CD4-positive, alpha-beta T cell treated with Interleukin-17A for 4 hours (primary cell): ENCODE measurements around the gene NFATC2.
A peak's percentile ranks its signal among the peaks of the same experiment; 100 is the strongest.

Source experiments
- DNase-seq: peaks from one replicate; pipeline ENCODE4 v3.0.0-alpha.2; 2020; ENCODE audit warnings: mixed read lengths

NFATC2 gene

DNA sequence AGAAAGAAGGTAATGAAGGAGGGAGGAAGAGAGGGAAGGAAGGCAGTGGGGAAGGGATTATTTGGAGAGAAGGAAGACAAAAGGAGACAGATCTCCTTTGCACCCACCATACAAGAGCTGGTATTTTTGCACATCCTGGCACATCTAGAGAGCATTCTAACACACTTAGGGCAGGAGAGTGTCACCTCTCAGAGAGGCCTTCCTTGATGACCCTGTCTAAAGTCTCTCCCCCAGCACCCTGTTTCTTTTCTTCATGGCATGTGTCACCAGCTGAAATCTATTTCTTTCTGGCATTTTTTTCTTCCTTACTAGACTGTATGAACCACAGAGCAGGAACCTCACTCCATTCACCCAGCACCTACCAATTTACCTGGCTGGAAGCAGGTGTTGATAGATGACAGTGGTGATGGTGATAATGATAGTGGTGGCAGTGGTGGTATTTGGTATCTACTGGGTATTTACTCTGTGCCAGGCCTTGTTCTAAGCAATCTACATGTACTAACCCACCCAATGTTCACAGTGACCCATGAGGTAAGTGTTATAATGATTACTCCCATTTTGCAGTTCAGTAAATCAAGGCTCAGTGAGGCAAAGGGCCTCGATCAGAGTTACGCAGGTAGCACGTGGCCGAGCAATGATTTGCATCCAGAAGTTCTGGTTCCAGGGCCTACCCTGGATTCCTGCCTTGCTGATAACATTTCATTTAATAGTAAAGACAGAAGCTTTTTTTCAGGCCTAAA, 131.8 kb downstream of the NFATC2 start:
- no peak for DNase-seq

DNA sequence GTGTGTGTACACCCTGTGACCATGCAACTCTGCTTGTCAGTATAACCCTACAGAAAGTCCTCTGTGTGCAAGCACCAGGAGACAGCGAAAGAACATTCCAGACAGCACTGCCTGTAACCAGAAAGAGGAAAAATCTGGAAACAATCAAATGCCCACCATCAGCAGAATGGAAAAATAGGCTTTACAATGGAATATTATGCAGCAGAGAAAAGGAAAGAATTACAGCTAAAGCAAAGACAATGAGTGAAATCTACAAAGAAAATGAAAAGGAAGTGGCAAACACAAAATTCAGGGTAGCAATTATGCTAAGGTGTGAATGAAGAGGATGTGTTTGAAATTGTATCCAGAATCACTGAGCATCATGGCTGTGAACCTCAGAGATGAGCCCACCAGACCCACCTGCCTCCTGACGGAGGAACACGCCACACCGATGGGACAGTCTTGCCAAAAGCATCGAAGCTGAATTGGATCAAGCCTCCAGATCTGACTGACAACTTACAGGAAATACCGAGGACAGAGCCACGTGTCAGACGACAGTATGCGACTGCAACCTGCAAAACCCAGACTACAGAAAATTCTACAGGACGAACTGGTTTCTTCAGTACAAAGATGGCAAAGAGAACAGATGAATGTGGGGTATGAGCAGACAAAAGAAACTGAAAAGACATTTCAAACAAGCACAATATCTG, 133.2 kb downstream of the NFATC2 start:
- no peak for DNase-seq

DNA sequence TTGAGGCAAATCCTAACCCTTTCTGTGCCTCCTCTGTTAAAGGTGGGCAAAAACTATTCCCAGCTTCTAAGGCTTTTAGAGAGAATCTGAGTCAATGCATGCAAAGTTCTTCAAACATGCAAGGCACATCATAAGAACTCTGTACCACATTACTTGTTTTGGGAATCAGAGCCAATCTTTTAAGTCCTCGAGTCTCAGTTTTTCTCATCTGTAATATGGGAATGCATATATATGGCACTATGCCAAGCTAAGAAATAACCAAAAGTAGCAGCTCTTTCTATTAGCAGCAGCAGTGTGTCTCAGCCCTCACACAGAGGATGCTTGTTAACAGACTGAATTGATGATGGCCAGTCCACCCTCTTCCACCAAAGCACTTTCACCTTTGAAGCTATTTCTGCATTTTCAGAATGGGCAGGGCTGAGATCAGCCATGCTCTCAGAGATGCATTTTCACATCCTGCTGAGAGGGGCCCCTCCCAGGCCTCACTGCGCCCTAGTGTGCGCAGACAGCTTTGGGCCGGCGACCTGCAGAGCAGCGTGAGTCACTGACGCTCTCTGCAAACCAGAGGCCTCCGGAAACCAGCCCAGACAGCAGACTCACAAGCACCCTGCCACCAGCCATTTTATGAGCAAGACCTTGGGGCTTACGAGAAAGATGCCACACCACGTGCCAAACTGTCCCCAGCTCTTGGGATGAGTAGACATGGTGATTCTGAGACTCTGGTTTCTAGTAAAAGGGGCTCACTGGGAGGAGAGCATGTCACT, 138.0 kb downstream of the NFATC2 start:
- DNase-seq, result peak; percentile 86

DNA sequence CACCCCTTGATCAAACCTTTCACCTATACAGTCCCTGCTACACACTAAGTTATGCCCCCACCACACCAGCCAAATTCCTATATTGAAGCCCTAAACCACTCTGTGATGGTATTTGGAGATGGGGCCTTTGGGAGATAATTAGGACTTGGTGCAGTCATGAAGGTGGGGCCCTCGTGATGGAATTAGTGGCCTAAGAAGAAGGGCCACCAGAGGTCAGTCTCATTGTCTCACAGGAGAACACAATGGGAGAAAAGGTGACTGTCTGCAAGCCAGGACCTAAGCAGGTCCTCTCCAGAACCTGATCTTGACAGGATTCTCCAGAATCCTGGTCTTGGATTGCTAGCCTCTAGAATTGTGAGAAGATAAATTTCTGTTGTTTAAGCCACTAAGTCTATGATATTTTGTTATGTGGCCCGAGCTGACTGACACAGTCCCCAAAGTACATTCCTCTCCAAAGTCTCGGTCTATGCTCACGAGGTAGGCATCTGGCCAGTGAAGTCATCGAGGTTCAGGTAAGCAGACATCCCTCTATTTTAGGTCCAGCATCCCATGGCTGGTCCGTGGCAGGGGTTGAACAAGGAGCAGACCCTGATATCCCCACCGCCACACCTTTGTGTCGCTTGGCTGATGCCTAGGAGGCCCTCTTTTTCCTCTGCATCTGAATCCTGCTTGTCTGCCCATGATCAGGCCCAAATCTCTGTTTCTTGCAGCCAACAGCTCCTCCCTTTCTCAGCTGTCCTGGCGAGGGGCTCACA, 138.9 kb downstream of the NFATC2 start:
- no peak for DNase-seq

DNA sequence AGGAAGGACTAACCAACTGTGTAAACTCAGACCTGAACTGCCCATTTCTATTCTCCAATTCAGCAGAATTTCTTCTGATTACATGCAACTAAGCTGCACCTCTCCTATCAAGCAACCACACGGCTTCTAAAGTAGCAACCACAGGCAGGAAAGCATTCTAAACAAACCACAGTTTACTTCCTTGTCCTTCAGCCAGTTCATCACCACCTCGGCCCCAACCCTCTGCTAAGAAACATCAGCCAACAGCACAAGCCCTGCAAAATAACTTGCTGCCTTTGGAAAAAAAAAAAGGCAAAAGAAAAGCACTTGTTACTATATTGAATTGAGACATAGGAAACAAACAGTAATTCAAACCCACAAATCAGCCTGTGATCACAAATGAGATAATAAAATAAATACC, 140.3 kb downstream of the NFATC2 start:
- DNase-seq, result peak; percentile 70

DNA sequence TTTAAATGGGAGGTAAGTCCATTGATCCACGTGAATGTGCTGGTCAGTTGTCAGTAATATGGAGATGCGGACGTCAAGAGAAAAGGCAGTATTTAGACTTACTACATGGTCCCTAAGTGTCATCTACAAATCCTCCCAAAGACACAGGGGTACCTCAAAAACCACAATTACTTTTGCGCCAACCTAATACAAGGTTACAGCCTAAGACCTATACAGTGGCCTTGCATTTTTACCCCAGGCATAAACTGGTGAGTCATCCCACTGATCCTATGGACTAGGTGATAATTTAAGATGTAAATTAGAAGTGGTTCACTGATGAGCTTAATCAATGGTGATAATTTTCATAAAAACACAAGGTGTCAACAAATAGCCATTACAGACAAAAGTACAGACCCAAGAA, 141.0 kb downstream of the NFATC2 start:
- no peak for DNase-seq

DNA sequence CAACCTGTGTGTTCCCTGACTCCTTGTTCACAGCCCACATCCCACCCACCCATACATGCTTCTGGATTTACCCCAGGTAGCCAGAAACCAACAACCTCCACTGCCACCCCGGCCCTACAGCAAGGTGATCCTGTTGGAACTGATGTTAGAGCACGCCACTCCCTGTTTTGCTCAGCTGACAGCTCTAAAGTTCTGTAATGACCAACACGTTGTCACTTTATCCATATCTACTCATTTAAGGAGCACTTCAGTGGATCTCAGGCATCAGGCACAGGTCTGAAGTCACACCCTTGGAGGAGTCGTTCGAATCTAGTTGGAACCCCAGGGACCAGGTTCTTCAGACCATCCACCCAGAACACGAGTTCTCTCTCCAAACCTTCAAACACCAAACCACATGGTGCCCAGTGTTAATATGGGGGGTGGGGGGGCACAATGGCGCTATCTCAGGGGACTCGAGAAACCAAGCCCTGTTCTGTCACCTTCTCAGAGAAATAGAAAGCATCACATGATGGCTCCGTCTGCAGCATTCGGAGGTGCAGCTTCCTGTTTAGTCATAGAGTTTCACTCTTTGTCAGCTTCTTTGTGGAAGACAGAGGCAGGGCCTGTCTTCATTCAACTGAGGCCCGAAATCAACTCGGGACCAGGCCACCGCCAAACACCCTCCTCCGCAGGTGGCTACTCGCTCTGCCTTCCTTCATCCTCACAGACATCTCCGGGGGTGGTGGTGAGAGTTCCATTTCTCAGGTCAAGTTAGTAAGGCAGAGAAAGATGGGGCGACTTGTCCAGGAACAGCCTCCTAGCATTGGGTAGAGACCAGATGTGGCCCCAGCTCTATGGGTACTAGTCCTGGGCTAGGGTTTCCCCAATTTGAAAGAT, 142.2 kb downstream of the NFATC2 start:
- peak; percentile 75 for DNase-seq

DNA sequence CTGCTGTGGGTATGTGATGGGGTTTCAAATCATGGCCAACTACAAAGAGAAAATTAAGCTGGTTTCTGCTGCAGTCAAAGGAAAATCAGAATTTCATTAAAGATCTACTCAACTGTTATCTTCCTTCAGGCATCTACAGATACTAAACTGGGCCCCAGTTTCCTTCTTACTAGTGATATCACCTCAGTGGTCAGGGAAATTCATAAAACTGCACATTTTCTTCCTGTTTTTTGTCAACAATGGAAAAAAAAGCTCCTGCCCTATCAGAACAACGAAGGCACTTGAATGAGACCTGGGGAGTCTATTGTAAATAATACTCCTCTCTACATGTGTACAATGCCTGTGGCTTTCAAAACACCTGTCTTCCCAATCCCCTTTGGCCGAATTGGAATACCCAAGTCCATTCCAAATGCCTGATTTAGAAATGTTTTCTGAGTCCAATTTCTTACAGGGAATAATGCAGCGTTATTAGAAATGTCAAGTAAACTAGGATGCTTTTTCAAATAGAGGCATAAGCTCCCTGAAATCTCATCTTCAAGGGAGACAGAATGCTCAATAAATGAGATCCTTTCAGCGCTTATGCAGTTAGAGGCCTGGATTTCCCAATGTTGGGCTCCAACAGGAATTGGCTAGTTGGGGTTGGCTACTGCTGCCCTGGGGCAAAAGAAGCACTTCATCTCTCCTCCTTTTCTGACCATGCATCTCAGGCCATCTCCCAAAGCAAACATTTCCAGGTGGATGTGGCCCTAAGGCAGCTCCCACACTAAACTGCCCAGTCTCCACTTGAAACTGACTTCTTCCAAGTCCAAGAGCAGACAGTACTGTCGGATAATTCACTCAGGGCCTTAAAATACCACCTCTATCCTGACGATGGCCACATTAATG, 143.3 kb downstream of the NFATC2 start:
- no peak for DNase-seq

DNA sequence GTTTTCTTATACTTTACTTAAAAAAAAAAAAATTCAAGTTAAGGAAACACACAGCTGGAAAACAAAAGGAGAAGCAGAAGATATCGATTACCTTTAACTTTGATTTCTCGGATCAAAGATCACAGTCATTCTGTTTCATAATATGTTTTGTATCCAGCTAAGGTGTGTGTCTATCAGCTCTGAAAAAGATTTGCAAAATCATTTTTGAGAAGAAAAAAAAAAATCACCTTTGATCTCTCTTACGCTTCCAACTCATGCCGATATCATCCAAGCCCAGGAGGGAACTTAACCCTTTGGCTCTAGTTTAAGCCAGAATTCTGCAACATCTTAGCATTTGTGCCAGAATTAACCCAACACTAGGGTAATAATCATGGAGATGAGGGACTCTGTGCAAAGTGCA, 144.0 kb downstream of the NFATC2 start:
- DNase-seq, result no peak

DNA sequence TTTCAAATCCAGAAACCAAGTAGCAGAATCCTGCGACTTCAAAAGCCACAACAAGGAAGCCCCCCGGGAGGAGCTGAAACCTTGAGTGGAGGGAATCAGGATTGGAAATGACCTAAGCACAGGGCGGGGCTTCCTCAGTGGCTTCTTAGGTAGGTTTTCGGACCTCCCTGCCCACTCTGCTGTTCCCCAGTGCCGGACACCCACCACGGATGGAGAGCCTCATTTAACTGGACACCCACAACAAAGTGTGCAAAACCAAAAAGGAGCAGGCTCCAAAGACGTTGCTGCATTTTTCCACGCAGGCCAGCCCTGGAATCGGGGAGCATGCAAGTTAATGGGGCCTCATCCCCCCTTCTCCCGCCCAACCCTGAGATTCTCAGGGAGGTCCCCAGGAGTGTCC, 144.4 kb downstream of the NFATC2 start:
- DNase-seq, result no peak

DNA sequence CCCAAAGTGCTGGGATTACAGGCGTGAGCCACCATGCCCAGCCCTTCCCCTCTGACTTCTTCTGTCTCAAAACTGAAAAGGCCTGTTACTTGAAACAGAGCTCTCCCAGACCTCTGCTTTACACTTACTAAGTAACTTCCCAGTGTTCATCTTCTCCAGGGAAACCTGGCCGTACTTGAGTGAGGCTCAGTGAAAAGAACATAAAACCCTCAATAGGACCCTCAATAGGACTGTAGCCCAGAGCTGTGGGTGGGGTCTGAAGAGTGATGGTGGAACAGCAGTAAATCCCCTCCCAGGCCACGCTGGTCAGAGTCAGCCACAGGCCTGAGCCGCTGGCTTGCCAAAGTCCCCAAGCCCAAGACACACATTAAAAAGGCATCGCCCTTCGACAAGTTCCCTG, 145.4 kb downstream of the NFATC2 start:
- DNase-seq, result no peak

DNA sequence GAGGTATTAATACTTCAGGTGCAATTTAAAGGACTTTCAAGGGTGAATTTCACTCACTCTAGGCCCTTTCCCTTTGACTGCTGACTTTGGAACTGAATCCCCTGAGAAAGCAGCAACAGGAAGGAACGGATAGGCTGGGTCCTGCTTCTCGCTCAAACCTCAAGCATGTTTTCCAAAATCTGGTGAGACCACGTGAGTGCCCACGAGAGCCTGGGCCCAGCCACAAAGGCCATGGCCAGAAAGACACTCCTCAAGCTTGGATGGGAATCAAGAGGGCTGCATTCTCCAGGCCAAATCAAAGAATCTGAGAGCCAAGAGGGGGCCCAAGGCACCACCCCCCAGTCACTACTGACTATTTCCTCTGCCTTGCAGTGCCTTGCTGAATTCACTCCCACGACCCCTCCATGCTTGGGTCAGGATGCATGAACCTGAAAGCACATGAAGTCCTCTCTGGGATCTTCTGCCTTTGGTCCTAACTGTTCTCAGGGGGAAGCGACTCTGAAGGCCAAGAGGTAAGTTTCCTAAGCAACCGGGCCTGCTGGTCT, 146.1 kb downstream of the NFATC2 start:
- DNase-seq, result no peak

DNA sequence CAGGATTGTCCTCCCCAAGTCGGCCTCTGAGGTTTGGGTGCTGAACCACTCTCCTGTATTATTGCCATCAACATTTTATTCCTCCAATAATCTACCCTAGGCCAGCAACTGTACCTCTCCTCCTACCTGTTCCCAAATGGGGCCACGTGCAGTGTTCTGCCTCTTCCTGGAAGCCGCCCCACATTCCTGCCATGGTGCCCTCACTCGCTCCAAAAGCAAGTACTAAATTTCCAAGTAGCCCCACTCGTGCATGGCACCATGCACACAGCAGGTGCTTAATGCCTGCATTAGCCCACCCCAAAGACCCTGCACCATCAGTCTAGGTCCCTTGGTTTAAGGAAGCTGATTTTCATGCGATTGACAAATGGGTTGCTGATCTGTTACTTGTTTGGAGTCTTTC, 147.8 kb downstream of the NFATC2 start:
- DNase-seq, result no peak

DNA sequence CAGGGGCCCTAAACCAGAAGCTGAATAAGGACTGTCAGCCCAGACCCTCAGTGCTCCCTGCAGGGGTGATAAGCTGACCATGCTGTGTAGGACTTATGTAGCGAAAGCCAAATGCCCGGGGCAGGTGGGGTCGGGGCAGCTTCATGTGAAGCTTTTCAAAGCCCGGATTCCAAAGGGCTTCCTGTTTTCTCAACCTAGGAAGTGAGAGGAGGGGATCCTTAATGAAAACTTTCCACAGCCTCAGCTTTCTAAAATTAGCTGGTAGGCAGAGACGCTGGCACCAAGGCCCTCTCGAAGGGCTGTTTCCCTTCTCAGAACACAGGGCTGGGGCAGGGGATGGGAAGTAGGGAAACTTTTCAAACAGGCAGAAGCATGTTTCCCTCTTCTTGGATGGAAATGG, 148.9 kb downstream of the NFATC2 start:
- DNase-seq, result no peak

DNA sequence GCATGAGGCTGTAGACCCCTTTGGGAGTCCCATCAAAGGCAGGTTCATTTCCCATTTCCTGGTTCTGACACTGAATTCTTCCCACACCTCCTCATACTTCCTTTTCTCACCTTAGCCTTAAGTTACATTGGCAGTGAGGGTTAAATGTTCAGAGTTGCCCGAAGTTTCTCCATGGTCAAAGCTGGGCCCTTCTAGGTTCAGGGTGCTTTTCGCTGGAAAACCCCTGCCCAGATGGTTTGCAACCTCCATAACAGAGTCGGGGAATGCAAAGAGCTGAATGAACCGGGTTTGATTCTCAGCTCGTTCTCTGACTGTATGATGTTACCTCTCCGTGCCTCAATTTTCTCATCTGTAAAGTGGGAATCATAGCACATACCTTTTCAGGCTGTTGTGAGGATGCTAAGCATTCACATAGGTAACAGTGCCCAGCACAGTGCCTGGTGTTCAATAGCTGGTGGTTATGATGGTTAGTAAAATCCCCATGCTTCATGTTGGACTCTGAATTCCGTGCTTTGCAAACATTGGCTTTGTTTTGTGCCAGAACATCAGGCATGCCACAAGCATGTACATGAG, 149.8 kb downstream of the NFATC2 start:
- no peak for DNase-seq

DNA sequence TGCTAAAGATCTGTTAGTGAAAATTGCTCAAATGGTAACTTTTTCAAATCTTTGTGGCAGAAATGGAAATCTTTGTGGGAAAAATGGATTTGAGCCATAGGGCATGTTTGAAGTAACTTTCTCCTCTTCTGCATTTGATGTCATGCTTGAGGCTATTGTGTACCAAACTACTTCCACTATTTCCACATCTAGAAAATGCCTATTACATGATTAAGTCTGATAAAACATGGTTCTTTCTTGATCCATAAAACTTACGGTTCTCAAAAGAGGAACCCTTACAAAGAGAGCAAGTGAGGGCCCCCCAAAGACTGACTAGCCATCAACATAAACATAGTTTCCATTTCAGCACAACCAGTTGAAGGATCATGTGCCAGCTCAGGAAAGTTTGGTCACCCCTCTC, 150.6 kb downstream of the NFATC2 start:
- DNase-seq, result no peak

DNA sequence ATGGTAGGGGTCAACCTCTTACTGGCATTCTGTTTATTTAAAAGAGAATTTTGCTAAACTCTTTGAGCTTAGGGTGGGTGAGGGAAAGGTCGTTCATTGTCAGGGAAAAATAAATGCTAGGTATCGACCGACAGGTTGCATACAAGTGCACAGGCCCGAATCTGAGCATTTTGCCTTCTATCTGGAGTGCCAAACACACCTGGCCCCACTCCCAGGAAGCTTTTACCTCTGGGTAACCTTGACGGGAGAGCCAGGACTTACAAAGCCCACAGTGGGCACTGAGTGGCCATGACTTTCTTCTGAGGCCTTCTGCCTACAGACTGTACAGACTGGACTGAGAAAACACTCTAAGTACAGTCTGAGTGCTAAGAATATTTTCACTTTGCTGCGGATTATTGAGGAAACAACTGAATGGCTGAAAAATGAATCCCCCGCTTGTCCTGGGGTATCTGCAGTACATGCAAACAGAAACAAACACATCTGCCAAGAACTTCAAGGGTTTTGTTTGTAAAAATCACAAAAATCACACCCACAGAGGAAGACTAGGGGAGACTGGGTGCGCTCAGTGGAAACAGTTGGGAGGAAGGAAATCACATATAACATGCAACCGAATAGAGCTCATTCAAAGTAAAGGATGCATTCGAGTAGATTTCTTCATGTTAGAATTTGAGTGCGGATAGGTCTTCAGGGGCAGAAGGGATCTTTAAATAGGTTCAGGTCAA, 152.8 kb downstream of the NFATC2 start:
- no peak for DNase-seq

DNA sequence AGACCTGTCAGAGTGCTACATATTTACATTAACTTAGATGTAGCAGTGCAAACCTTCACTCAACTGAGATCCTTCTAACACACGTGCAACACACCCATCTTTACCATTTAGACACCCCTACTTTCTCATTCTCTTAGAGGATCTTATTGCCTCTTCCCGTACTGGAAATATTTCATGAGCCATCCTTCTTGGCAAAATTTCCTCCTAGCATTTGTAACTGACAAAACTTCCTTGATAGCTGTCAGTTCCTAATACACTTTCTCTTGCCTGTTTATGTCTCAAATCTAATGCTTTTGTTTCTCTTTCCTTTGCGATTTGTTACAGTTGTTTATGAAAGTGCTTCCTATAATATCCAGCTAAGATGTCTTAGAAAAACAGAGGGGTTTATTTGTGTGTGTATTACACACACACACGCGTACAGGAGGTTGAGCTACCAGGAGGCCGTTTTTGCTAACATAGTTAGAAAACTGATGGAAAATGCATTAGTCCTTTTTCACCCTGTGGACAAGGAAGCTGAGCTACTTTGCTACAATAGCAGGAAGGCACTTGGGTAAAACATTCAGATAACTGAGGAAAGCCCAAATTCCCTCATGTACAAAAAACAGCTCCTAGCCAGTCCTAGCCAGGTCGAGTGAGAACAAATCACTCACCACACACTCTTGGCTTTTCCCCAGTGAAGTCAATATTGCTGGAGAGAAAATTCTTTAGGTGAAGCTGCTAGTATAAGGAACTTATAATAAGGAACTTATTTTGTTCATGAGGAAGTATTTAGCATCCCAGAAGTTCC, 153.6 kb downstream of the NFATC2 start:
- DNase-seq, result no peak

DNA sequence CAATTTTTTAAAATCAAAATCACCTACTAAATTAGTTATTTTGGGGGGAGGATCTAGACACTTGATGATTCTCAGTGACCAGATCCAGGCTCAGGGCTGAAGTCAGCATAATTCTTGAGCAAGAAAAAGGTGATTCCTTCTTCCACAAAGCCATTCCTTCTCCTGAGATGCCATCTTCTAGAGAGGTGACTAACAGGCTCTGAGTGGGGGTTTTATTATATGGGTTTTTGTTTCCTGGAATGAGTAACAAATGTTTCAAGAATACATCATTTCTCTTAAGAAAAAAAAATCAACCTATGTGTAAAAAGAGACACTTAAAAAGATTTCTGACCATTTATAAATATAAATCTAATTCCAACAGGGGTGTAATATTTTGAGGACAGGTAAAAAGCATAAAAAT, 154.3 kb downstream of the NFATC2 start:
- DNase-seq, result no peak
